H9 (cell line): Measurements from ENCODE around the gene SP110. TPM values are rescaled to one million over a fixed set of nuclear protein-coding genes. Genes with fewer than 3 reads are reported as not detected.

Experiments used
- DNase-seq: peaks from one replicate; pipeline ENCODE4 v3.0.0-alpha.2; 2017
- H2AFZ ChIP-seq: one replicate; pipeline ENCODE4 v1.6.1; 2013; ENCODE audit warnings: mild to moderate bottlenecking, low read length, control low read depth, moderate library complexity
- H2AK5ac ChIP-seq: 2 replicates; pipeline ENCODE4 v1.6.1; 2013; ENCODE audit warnings: low read length, control low read depth, mixed read lengths; ENCODE audit not compliant: insufficient read length
- H2BK120ac ChIP-seq: one replicate; pipeline ENCODE4 v1.6.1; 2013; ENCODE audit warnings: low read depth, mild to moderate bottlenecking, low read length, control low read depth, inconsistent platforms; ENCODE audit not compliant: poor library complexity, severe bottlenecking
- H2BK12ac ChIP-seq: 2 replicates; pipeline ENCODE4 v1.6.1; 2013; ENCODE audit warnings: low read length, control low read depth, mixed read lengths, low read depth; ENCODE audit not compliant: insufficient read length
- H2BK15ac ChIP-seq: 2 replicates; pipeline ENCODE4 v1.6.1; 2013; ENCODE audit warnings: low read depth, low read length, control low read depth
- H2BK20ac ChIP-seq: one replicate; pipeline ENCODE4 v1.6.1; 2013; ENCODE audit warnings: low read depth, mild to moderate bottlenecking, low read length, control low read depth, inconsistent platforms; ENCODE audit not compliant: poor library complexity, severe bottlenecking
- H2BK5ac ChIP-seq: 2 replicates; pipeline ENCODE4 v1.6.1; 2013; ENCODE audit warnings: low read length, control low read depth, mixed read lengths; ENCODE audit not compliant: insufficient read length
- H3K14ac ChIP-seq: 2 replicates; pipeline ENCODE4 v1.6.1; 2013; ENCODE audit warnings: low read length, control low read depth; ENCODE audit not compliant: insufficient read depth
- H3K18ac ChIP-seq: 2 replicates; pipeline ENCODE4 v1.6.1; 2013; ENCODE audit warnings: low read depth, mild to moderate bottlenecking, mixed read lengths, low read length, control low read depth; ENCODE audit not compliant: insufficient read length
- H3K23ac ChIP-seq: 2 replicates; pipeline ENCODE4 v1.6.1; 2013; ENCODE audit warnings: low read length, control low read depth, mixed read lengths, low read depth; ENCODE audit not compliant: insufficient read length
- H3K23me2 ChIP-seq: 2 replicates; pipeline ENCODE4 v1.6.1; 2013; ENCODE audit warnings: low read depth, mild to moderate bottlenecking, mixed read lengths, low read length, control low read depth; ENCODE audit not compliant: insufficient read length, poor library complexity, severe bottlenecking
- H3K27ac ChIP-seq: 2 replicates; pipeline ENCODE4 v1.5.1; 2013; ENCODE audit warnings: low read length, control low read depth, mixed read lengths, low read depth; ENCODE audit not compliant: insufficient read length
- H3K27me3 ChIP-seq: 2 replicates; pipeline ENCODE4 v1.6.1; 2013; ENCODE audit warnings: low read length, control low read depth, inconsistent platforms; ENCODE audit not compliant: insufficient read depth
- H3K4ac ChIP-seq: 2 replicates; pipeline ENCODE4 v1.6.1; 2013; ENCODE audit warnings: low read depth, mild to moderate bottlenecking, control low read depth, inconsistent platforms, low read length, moderate library complexity
- H3K4me1 ChIP-seq: 2 replicates; pipeline ENCODE4 v1.6.1; 2013; ENCODE audit warnings: low read length, control low read depth, inconsistent platforms; ENCODE audit not compliant: insufficient read depth
- H3K4me2 ChIP-seq: 2 replicates; pipeline ENCODE4 v1.6.1; 2013; ENCODE audit warnings: low read length, control low read depth, mixed read lengths; ENCODE audit not compliant: insufficient read length, insufficient read depth
- H3K56ac ChIP-seq: 2 replicates; pipeline ENCODE4 v1.6.1; 2013; ENCODE audit warnings: low read depth, mild to moderate bottlenecking, mixed read lengths, low read length, control low read depth; ENCODE audit not compliant: insufficient read length
- H3K79me1 ChIP-seq: 2 replicates; pipeline ENCODE4 v1.6.1; 2013; ENCODE audit warnings: low read depth, mild to moderate bottlenecking, moderate library complexity, low read length, control low read depth, inconsistent platforms; ENCODE audit not compliant: insufficient read depth, poor library complexity, severe bottlenecking
- H3K79me2 ChIP-seq: 2 replicates; pipeline ENCODE4 v1.6.1; 2013; ENCODE audit warnings: low read length, control low read depth, inconsistent platforms; ENCODE audit not compliant: insufficient read depth
- H3K9ac ChIP-seq: 2 replicates; pipeline ENCODE4 v1.6.1; 2013; ENCODE audit warnings: low read length, control low read depth, mixed read lengths; ENCODE audit not compliant: insufficient read length; ENCODE audit errors: extremely low read depth
- H3K9me3 ChIP-seq: one replicate; pipeline ENCODE4 v1.6.1; 2013; ENCODE audit warnings: low read depth, low read length, inconsistent platforms; ENCODE audit not compliant: control insufficient read depth
- H3T11ph ChIP-seq: one replicate; pipeline ENCODE4 v1.6.1; 2013; ENCODE audit warnings: mild to moderate bottlenecking, low read length, control low read depth, inconsistent platforms
- H4K20me1 ChIP-seq: one replicate; pipeline ENCODE4 v1.6.1; 2013; ENCODE audit not compliant: control insufficient read depth, insufficient read length, insufficient read depth
- H4K5ac ChIP-seq: 2 replicates; pipeline ENCODE4 v1.6.1; 2013; ENCODE audit warnings: low read depth, mild to moderate bottlenecking, mixed read lengths, low read length, control low read depth; ENCODE audit not compliant: insufficient read length
- H4K8ac ChIP-seq: replicated peaks from 2 replicates; pipeline ENCODE4 v1.6.1; 2013; ENCODE audit warnings: low read length, control low read depth, mixed read lengths, low read depth; ENCODE audit not compliant: insufficient read length
- H4K91ac ChIP-seq: 2 replicates; pipeline ENCODE4 v1.6.1; 2013; ENCODE audit warnings: low read depth, mild to moderate bottlenecking, moderate library complexity, mixed read lengths, low read length, control low read depth; ENCODE audit not compliant: insufficient read length
- H3K27ac Mint-ChIP-seq, 3 experiments: 2 replicates in 2 of 3; 3 replicates in 1 of 3; pipeline ENCODE4 v1.8.0; 2020 to 2021; ENCODE audit warnings: mixed read lengths in 3 of 3, mild to moderate bottlenecking in 1 of 3, moderate library complexity in 1 of 3
- H3K27me3 Mint-ChIP-seq: 2 replicates; pipeline ENCODE4 v1.8.0; 2021; ENCODE audit warnings: low read depth, mild to moderate bottlenecking, moderate library complexity, mixed read lengths
- H3K36me3 Mint-ChIP-seq, 3 experiments: 2 replicates in 2 of 3; 3 replicates in 1 of 3; pipeline ENCODE4 v1.8.0; 2020 to 2021; ENCODE audit warnings: low read depth in 3 of 3, mixed read lengths in 3 of 3; ENCODE audit not compliant: insufficient read depth in 1 of 3
- H3K4me1 Mint-ChIP-seq, 2 experiments: 2 replicates each; pipeline ENCODE4 v1.8.0; 2020; ENCODE audit warnings: mixed read lengths in 2 of 2
- H3K4me3 Mint-ChIP-seq, 2 experiments: 2 replicates in 1 of 2; 3 replicates in 1 of 2; pipeline ENCODE4 v1.8.0; 2020 to 2021; ENCODE audit warnings: mild to moderate bottlenecking in 2 of 2, mixed read lengths in 2 of 2, moderate library complexity in 1 of 2
- H3K9me3 Mint-ChIP-seq, 2 experiments: 2 replicates in 1 of 2; 3 replicates in 1 of 2; pipeline ENCODE4 v1.8.0; 2020; ENCODE audit warnings: mild to moderate bottlenecking in 2 of 2, mixed read lengths in 2 of 2, moderate library complexity in 1 of 2
- CTCF ChIP-seq: fragments of 200-600 bp; sonication (generic); conservative IDR thresholded peaks from 3 replicates; pipeline ENCODE4 v1.8.0; 2021; ENCODE audit warnings: antibody characterized with exemption, mild to moderate bottlenecking
- WGBS: extraction: QIAGEN DNeasy Blood & Tissue Kit; methylation state at CpG from one replicate; pipeline ENCODE4 v1.1.7; 2013; ENCODE audit warnings: missing lambda C conversion rate, low lambda C conversion rate, mixed read lengths; ENCODE audit not compliant: insufficient read length; ENCODE audit errors: extremely low coverage; 5-methylcytosine and 5-hydroxymethylcytosine counted together
- total RNA-seq: library from RNA; stranded (reverse); gene quantifications from 2 replicates; pipeline ENCODE4 v1.2.1, GENCODE V29; 2021

SP110 gene
- total RNA-seq, 1 experiment from 2014 or later: 3.7 TPM

GRCh38 chr2:230181195-230181594 lies 38.6 kb downstream of the SP110 start:
- peaks cover 4% of the 10 kb centered on the region for H3K4me1 ChIP-seq
- H2AK5ac ChIP-seq: no peak overlapping the region
- Mint-ChIP-seq H3K9me3 (peaks cover 3 to 4% of the 10 kb centered on the region in 2 experiments; a peak in 2 of 5 replicates), H3K4me1 (peaks cover 20% of the 10 kb centered on the region in 2 experiments), H3K36me3 (peaks cover 0 to 14% (median 9%) of the 10 kb centered on the region in 3 experiments; a peak in 5 of 7 replicates), H3K4me3 (no peak overlapping the region), H3K27me3 (peaks cover 12% of the 10 kb centered on the region), H3K27ac (no peak overlapping the region)
- no peak overlapping the region for H3K4ac ChIP-seq
- no peak overlapping the region for H3K23ac ChIP-seq
- H3K23me2 ChIP-seq: no peaks in the 10 kb centered on the region
- WGBS: no CpG with 5 or more reads among the region's 2 CpGs
- no peaks in the 10 kb centered on the region for H3K79me1 ChIP-seq
- H4K5ac ChIP-seq: no peak overlapping the region
- H3K14ac ChIP-seq: no peak overlapping the region
- H3K79me2 ChIP-seq: no peaks in the 10 kb centered on the region
- H4K91ac ChIP-seq: no peak overlapping the region
- H3K56ac ChIP-seq: no peak overlapping the region
- TF ChIP-seq CTCF: no peak
- no peak overlapping the region for H3K4me2 ChIP-seq
- H3K9me3 ChIP-seq: no peaks in the 10 kb centered on the region
- no peak for DNase-seq
- no peaks in the 10 kb centered on the region for H3K27me3 ChIP-seq
- H2BK12ac ChIP-seq: no peak overlapping the region
- H3K27ac ChIP-seq: no peak overlapping the region
- H2AFZ ChIP-seq: no peak overlapping the region
- H3K18ac ChIP-seq: no peak overlapping the region
- no peak overlapping the region for H4K8ac ChIP-seq
- no peak overlapping the region for H3T11ph ChIP-seq
- H4K20me1 ChIP-seq: no peaks in the 10 kb centered on the region
- no peak overlapping the region for H2BK20ac ChIP-seq
- no peak overlapping the region for H3K9ac ChIP-seq
- no peak overlapping the region for H2BK15ac ChIP-seq
- no peak overlapping the region for H2BK5ac ChIP-seq
- no peak overlapping the region for H2BK120ac ChIP-seq
